T-cell (primary cell): ENCODE data around the gene FASTKD1. TPM values are rescaled to one million over a fixed set of nuclear protein-coding genes. Genes with fewer than 3 reads are reported as not detected.

Experiments
- ATAC-seq, 4 experiments: fragments of 200-7000 bp in 3 of 4; fragments of 150-1000 bp in 1 of 4; cut with Tn5 transposase; replicated peaks in 1 of 4; 1 replicate in 3 of 4; 2 replicates in 1 of 4; pipeline ENCODE4 v1.10.0; 2021; ENCODE audit warnings: moderate library complexity in 3 of 4, mild to moderate bottlenecking in 2 of 4, moderate number of reproducible peaks in 1 of 4
- CTCF ChIA-PET, 2 donors: fragments of 300-600 bp; sonication (Branson Sonifier 250); formaldehyde crosslinking; loops; one replicate each; lab custom pipeline; 2022; ENCODE audit warnings: antibody characterized with exemption in 2 of 2; lab: Charles Lee
- POLR2A ChIA-PET, 2 donors: fragments of 300-600 bp; sonication (Branson Sonifier 250); formaldehyde crosslinking; loops; one replicate each; lab custom pipeline; 2022; ENCODE audit warnings: antibody characterized with exemption in 2 of 2; lab: Charles Lee
- DNase-seq, 35 experiments: peaks; one replicate each; pipeline versions ENCODE4 v3.0.0 to v3.0.0-alpha.2; 2013 to 2023
- H3K27ac ChIP-seq: one replicate; pipeline ENCODE4 v1.5.1; 2013; ENCODE audit warnings: low read length
- H3K27me3 ChIP-seq, 2 experiments: replicated peaks in 1 of 2; 1 replicate in 1 of 2; 2 replicates in 1 of 2; pipeline versions ENCODE4 v1.6.1 to v1.7.0; 2013; ENCODE audit warnings: low read length in 1 of 2, mixed read lengths in 1 of 2; ENCODE audit not compliant: control insufficient read depth in 2 of 2, insufficient read depth in 2 of 2; ENCODE audit errors: extremely low read depth in 1 of 2
- H3K36me3 ChIP-seq, 2 donors: 1 replicate in 1 of 2; 2 replicates in 1 of 2; pipeline versions ENCODE4 v1.6.1 to v1.7.0; 2013; ENCODE audit warnings: low read length in 1 of 2; ENCODE audit not compliant: control insufficient read depth in 2 of 2, insufficient read depth in 1 of 2; ENCODE audit errors: extremely low read depth in 1 of 2
- H3K4me1 ChIP-seq, 2 experiments: 1 replicate in 1 of 2; 2 replicates in 1 of 2; pipeline versions ENCODE4 v1.6.1 to v1.7.0; 2013; ENCODE audit warnings: low read length in 2 of 2, mixed read lengths in 1 of 2; ENCODE audit not compliant: insufficient read depth in 2 of 2, control insufficient read depth in 1 of 2; ENCODE audit errors: extremely low read depth in 1 of 2
- H3K4me3 ChIP-seq, 2 donors: 1 replicate in 1 of 2; 2 replicates in 1 of 2; pipeline versions ENCODE4 v1.5.1 to v1.7.0; 2013; ENCODE audit warnings: mild to moderate bottlenecking in 2 of 2, low read length in 1 of 2, moderate library complexity in 1 of 2; ENCODE audit not compliant: control insufficient read depth in 1 of 2; ENCODE audit errors: extremely low read depth in 1 of 2
- H3K9me3 ChIP-seq: 2 replicates; pipeline ENCODE4 v1.7.0; 2013
- H3K27ac Mint-ChIP-seq, 2 donors: one replicate each; pipeline ENCODE4 v1.8.0; 2020 to 2021; ENCODE audit warnings: mild to moderate bottlenecking in 2 of 2, mixed read lengths in 2 of 2
- H3K27me3 Mint-ChIP-seq, 2 donors: one replicate each; pipeline ENCODE4 v1.8.0; 2021 to 2022; ENCODE audit warnings: mixed read lengths in 2 of 2
- H3K36me3 Mint-ChIP-seq: one replicate; pipeline ENCODE4 v1.8.0; 2021; ENCODE audit warnings: mixed read lengths
- H3K4me1 Mint-ChIP-seq, 3 donors: one replicate each; pipeline ENCODE4 v1.8.0; 2020 to 2022; ENCODE audit warnings: mixed read lengths in 3 of 3, mild to moderate bottlenecking in 1 of 3
- H3K4me3 Mint-ChIP-seq, 3 donors: one replicate each; pipeline ENCODE4 v1.8.0; 2020 to 2022; ENCODE audit warnings: mild to moderate bottlenecking in 3 of 3, mixed read lengths in 3 of 3, moderate library complexity in 3 of 3
- H3K9me3 Mint-ChIP-seq, 3 donors: one replicate each; pipeline ENCODE4 v1.8.0; 2020 to 2022; ENCODE audit warnings: mixed read lengths in 3 of 3
- WGBS: methylation state at CpG from one replicate; pipeline ENCODE4 v1.1.5; 2013; ENCODE audit warnings: missing lambda C conversion rate; ENCODE audit not compliant: insufficient coverage; 5-methylcytosine and 5-hydroxymethylcytosine counted together
- total RNA-seq, 35 experiments: library from RNA in 6 of 35; stranded (reverse) in 6 of 35; fragments of 120-200 nt in 1 of 35; gene quantifications; one replicate each; pipeline versions ENCODE4 v1.2.1 to v1.2.4 and lab custom pipeline; 2013 to 2026

The FASTKD1 gene
- total RNA-seq, 5 donors from 2014 or later (not counting 1 experiment from before 2014, with no cell fraction given): 17.6 to 26.8 (median 25.2) TPM

DNA sequence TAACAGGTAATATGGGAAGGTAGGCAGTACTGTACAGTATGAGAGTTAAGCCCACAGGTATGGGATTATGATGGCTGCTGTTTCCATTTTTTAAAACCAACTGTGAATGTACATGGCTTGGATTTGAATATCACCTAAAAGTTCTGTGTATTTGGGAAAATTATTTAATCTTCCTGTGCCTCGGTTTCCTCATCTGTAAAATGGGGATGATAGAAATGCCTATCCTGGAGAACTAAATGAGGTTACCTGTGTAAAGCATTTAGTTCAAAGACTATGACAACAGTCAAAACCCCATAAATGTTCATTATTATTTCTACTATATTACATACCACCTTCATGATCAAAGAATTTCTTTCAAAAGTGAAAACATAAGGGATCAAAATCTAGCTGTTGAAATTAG lies 60.6 kb downstream of the FASTKD1 start:
- Histone ChIP-seq H3K27me3 (no peaks in the 10 kb centered on the region), H3K9me3 (no peaks in the 10 kb centered on the region), H3K27ac (no peak overlapping the region), H3K36me3 (no peaks in the 10 kb centered on the region), H3K4me3 (no peak overlapping the region), H3K4me1 (no peaks in the 10 kb centered on the region)
- no peak for DNase-seq
- Mint-ChIP-seq H3K4me3 (no peak overlapping the region), H3K4me1 (no peaks in the 10 kb centered on the region), H3K9me3 (no peaks in the 10 kb centered on the region), H3K27me3 (no peaks in the 10 kb centered on the region), H3K36me3 (peaks cover 3% of the 10 kb centered on the region), H3K27ac (no peak overlapping the region)
- ATAC-seq: no peak
- POLR2A ChIA-PET: no interaction called here
- CTCF ChIA-PET: no interaction called here
- no CpG with 5 or more reads among the region's 1 CpG for whole genome bisulfite sequencing

DNA sequence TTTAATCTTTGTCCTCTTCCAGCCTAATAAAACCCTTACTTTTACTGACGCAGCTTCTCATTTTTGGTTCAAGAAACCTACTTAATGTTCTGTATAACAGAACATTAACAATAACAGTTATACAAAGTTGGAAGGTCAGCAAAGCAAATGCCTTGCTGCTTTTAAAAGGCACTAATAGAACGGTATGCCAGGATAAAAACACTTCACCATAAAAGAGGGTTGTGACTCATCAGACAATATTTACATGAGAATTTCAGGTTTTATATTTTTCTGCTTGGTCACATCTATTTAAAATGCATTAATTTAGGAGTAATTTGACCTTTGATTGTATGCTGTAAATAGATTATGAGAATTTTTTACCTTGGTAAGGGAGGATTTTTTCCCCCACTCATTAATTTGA lies 61.1 kb downstream of the FASTKD1 start:
- Histone ChIP-seq H3K4me3 (no peak overlapping the region), H3K9me3 (no peaks in the 10 kb centered on the region), H3K27me3 (no peaks in the 10 kb centered on the region), H3K4me1 (no peaks in the 10 kb centered on the region), H3K27ac (no peak overlapping the region), H3K36me3 (no peaks in the 10 kb centered on the region)
- Mint-ChIP-seq H3K9me3 (no peaks in the 10 kb centered on the region), H3K27ac (no peak overlapping the region), H3K36me3 (peaks cover 3% of the 10 kb centered on the region), H3K4me3 (no peak overlapping the region), H3K4me1 (no peaks in the 10 kb centered on the region), H3K27me3 (no peaks in the 10 kb centered on the region)
- DNase-seq (no peak), ATAC-seq (no peak)
- ChIA-PET CTCF (no interaction called here), POLR2A (no interaction called here)
- no CpG with 5 or more reads among the region's 2 CpGs for WGBS

DNA sequence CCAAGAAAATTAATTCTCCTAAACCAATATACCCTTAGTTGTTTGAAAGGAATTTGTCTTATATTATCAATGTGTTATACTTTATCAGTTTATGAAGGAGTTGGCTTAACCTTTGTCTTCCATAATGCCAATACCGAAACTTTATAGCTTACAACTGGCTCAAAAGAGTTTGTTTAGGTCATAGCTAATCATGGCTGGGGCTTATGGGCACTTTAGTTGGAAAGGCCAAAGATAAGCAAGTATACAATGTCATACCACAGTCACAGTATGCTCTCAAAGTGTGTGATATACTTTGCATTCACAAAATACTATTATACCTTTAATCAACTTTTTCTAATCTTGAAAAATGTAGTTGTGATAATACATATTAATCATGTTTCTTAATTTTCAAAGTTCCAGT lies 61.8 kb downstream of the FASTKD1 start:
- no peaks in the 10 kb centered on the region for H3K27me3 ChIP-seq
- no CpG with 5 or more reads among the region's 1 CpG for WGBS

DNA sequence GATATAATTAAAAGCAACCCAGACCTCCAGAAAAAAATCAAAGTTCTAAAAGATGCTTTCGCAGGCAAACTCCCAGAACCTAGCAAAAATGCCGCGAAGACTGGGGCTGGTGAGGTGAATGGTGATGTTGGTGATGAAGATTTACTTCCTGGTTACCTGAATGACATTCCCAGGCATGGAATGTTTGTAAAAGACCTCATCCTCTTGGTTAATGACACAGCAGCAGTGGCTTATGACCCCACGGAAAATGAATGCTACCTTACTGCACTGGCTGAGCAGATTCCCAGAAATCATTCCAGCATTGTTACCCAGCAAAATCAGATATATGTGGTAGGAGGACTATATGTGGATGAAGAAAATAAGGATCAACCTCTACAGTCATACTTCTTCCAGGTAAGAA lies 63.2 kb downstream of the FASTKD1 start:
- WGBS: no CpG with 5 or more reads among the region's 4 CpGs
- POLR2A ChIA-PET: no interaction called here
- Histone ChIP-seq H3K36me3 (no peaks in the 10 kb centered on the region), H3K4me3 (no peak overlapping the region), H3K4me1 (no peaks in the 10 kb centered on the region), H3K27me3 (no peaks in the 10 kb centered on the region), H3K9me3 (no peaks in the 10 kb centered on the region), H3K27ac (no peak overlapping the region)
- DNase-seq (no peak), ATAC-seq (no peak)
- Mint-ChIP-seq H3K9me3 (no peaks in the 10 kb centered on the region), H3K27me3 (no peaks in the 10 kb centered on the region), H3K27ac (no peak overlapping the region), H3K36me3 (peaks cover 3% of the 10 kb centered on the region), H3K4me3 (no peak overlapping the region), H3K4me1 (no peaks in the 10 kb centered on the region)
- CTCF ChIA-PET: no interaction called here

More for the DNA sequence above, 61.8 kb downstream of the FASTKD1 start:
- Histone ChIP-seq H3K4me3 (no peak overlapping the region), H3K9me3 (no peaks in the 10 kb centered on the region), H3K36me3 (no peaks in the 10 kb centered on the region), H3K27ac (no peak overlapping the region), H3K4me1 (no peaks in the 10 kb centered on the region)
- DNase-seq (no peak), ATAC-seq (no peak)
- Mint-ChIP-seq H3K4me1 (no peaks in the 10 kb centered on the region), H3K9me3 (no peaks in the 10 kb centered on the region), H3K27ac (no peak overlapping the region), H3K4me3 (no peak overlapping the region), H3K27me3 (no peaks in the 10 kb centered on the region), H3K36me3 (peaks cover 3% of the 10 kb centered on the region)
- CTCF ChIA-PET: no interaction called here
- POLR2A ChIA-PET: no interaction called here

DNA sequence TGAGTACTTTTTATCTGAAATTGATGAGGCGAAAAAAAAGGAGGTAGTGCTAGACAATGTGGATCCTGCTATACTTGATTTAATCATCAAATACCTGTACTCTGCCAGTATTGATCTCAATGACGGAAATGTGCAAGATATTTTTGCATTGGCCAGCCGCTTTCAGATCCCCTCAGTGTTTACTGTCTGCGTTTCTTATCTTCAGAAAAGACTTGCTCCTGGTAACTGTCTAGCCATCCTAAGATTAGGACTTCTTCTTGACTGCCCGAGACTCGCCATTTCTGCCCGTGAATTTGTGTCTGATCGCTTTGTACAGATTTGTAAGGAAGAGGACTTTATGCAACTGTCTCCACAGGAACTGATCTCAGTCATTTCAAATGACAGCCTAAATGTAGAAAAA lies 63.7 kb downstream of the FASTKD1 start:
- POLR2A ChIA-PET: no interaction called here

DNA sequence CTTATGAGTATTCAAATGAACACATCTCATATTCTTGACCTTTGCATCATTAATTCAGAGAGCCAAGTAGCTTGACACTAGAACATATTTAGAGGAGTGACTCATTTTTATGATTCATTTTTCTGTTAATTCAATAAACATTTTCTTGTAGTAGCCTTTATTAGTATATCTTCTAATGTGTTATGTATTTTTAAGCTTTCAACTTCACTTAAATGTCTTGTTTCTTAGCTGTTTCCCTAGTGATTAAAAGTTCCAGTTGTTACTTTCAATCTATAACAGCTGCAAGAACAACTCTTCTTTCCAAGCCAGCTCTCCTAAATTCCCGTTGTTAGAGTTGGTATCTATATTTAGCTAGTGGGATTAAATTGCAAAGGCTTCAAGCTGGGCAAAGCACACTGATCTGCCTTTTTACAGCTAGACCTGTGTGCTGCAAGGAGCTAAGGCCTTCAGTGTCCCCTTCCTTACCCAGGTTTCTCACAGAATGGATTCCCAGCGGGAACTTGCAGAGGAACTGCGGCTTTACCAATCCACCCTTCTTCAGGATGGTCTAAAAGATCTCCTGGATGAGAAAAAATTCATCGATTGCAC lies 64.3 kb downstream of the FASTKD1 start, which contains the start of gene KLHL41:
TSS of gene KLHL41 (plus strand) at position 405 of the 588 bp plus-strand sequence. CDS start at position 482, 77 bp downstream.
- Histone ChIP-seq H3K27ac (no peak within 1 kb of the TSS), H3K9me3 (no peaks in the 10 kb centered on the region), H3K4me1 (no peaks in the 10 kb centered on the region), H3K4me3 (no peak within 1 kb of the TSS), H3K36me3 (no peaks in the 10 kb centered on the region), H3K27me3 (no peaks in the 10 kb centered on the region)
- Mint-ChIP-seq H3K27ac (no peak within 1 kb of the TSS), H3K36me3 (peaks cover 6% of the 10 kb centered on the region), H3K27me3 (no peaks in the 10 kb centered on the region), H3K4me3 (no peak within 1 kb of the TSS), H3K4me1 (no peaks in the 10 kb centered on the region), H3K9me3 (no peaks in the 10 kb centered on the region)
- ATAC-seq (no peak), DNase-seq (no peak)
- WGBS: 100% methylated on average over 2 of the region's 4 CpGs
- ChIA-PET POLR2A (no interaction called here), CTCF (no interaction called here)

More for the DNA sequence above, 63.7 kb downstream of the FASTKD1 start:
- DNase-seq: no peak
- no peak overlapping the region for H3K4me3 ChIP-seq
- Mint-ChIP-seq H3K27ac (no peak overlapping the region), H3K36me3 (peaks cover 5% of the 10 kb centered on the region), H3K27me3 (no peaks in the 10 kb centered on the region), H3K9me3 (no peaks in the 10 kb centered on the region), H3K4me3 (no peak overlapping the region), H3K4me1 (no peaks in the 10 kb centered on the region)
- H3K36me3 ChIP-seq: no peaks in the 10 kb centered on the region
- no peaks in the 10 kb centered on the region for H3K27me3 ChIP-seq
- CTCF ChIA-PET: no interaction called here
- ATAC-seq: no peak
- no peak overlapping the region for H3K27ac ChIP-seq
- WGBS: 76% methylated on average over 2 of the region's 8 CpGs
- H3K9me3 ChIP-seq: no peaks in the 10 kb centered on the region
- no peaks in the 10 kb centered on the region for H3K4me1 ChIP-seq
